Mesenchymal stem cell (in vitro differentiated cells and primary cell): ENCODE data around the gene GLCE.

ENCODE experiments used
- DNase-seq: peaks from one replicate; pipeline ENCODE4 v3.0.0-alpha.2; 2013
- H2AFZ ChIP-seq: one replicate; pipeline ENCODE4 v1.6.1; 2013; ENCODE audit warnings: low read depth, mild to moderate bottlenecking, control low read depth, inconsistent platforms, low read length, moderate library complexity
- H2AK5ac ChIP-seq: 2 replicates; pipeline ENCODE4 v1.6.1; 2013; ENCODE audit warnings: low read length, moderate library complexity, mild to moderate bottlenecking, inconsistent platforms; ENCODE audit not compliant: severe bottlenecking
- H2BK120ac ChIP-seq: one replicate; pipeline ENCODE4 v1.6.1; 2013; ENCODE audit warnings: low read depth, mild to moderate bottlenecking, inconsistent platforms, low read length, moderate library complexity
- H2BK12ac ChIP-seq, 2 experiments: one replicate each; pipeline ENCODE4 v1.6.1; 2013; ENCODE audit warnings: inconsistent platforms in 2 of 2, low read length in 2 of 2, mild to moderate bottlenecking in 2 of 2, moderate library complexity in 2 of 2, control low read depth in 1 of 2
- H2BK15ac ChIP-seq: one replicate; pipeline ENCODE4 v1.6.1; 2013; ENCODE audit warnings: mild to moderate bottlenecking, low read depth, inconsistent platforms; ENCODE audit not compliant: poor library complexity, severe bottlenecking
- H2BK5ac ChIP-seq: 2 replicates; pipeline ENCODE4 v1.6.1; 2013; ENCODE audit warnings: low read depth, mild to moderate bottlenecking, low read length, control low read depth, inconsistent platforms; ENCODE audit not compliant: poor library complexity, severe bottlenecking
- H3K14ac ChIP-seq, 2 experiments: one replicate each; pipeline ENCODE4 v1.6.1; 2013; ENCODE audit warnings: inconsistent platforms in 2 of 2, low read length in 2 of 2, control low read depth in 1 of 2, mild to moderate bottlenecking in 1 of 2, moderate library complexity in 1 of 2
- H3K18ac ChIP-seq, 2 experiments: one replicate each; pipeline ENCODE4 v1.6.1; 2013; ENCODE audit warnings: inconsistent platforms in 2 of 2, low read length in 2 of 2, control low read depth in 1 of 2, low read depth in 1 of 2, mild to moderate bottlenecking in 1 of 2
- H3K23ac ChIP-seq, 2 experiments: one replicate each; pipeline ENCODE4 v1.6.1; 2013; ENCODE audit warnings: inconsistent platforms in 2 of 2, low read length in 2 of 2, mild to moderate bottlenecking in 2 of 2, moderate library complexity in 2 of 2, control low read depth in 1 of 2
- H3K27ac ChIP-seq: 2 replicates; pipeline ENCODE4 v1.5.1; 2013; ENCODE audit warnings: mild to moderate bottlenecking, moderate library complexity, low read length, control low read depth, inconsistent platforms; ENCODE audit not compliant: poor library complexity, severe bottlenecking
- H3K27me3 ChIP-seq, 2 experiments: 2 replicates each; pipeline versions ENCODE4 v1.6.1 to v1.7.0; 2013; ENCODE audit warnings: low read length in 2 of 2, mild to moderate bottlenecking in 2 of 2, moderate library complexity in 2 of 2, control low read depth in 1 of 2, inconsistent platforms in 1 of 2; ENCODE audit not compliant: control insufficient read depth in 1 of 2, insufficient read depth in 1 of 2
- H3K36me3 ChIP-seq, 2 experiments: 2 replicates each; pipeline versions ENCODE4 v1.6.1 to v1.7.0; 2013; ENCODE audit warnings: low read length in 2 of 2, control low read depth in 1 of 2, inconsistent platforms in 1 of 2, low read depth in 1 of 2, mild to moderate bottlenecking in 1 of 2; ENCODE audit not compliant: insufficient read depth in 2 of 2, control insufficient read depth in 1 of 2
- H3K4ac ChIP-seq, 2 experiments: one replicate each; pipeline ENCODE4 v1.6.1; 2013; ENCODE audit warnings: inconsistent platforms in 2 of 2, low read length in 2 of 2, mild to moderate bottlenecking in 2 of 2, moderate library complexity in 2 of 2, control low read depth in 1 of 2, low read depth in 1 of 2
- H3K4me1 ChIP-seq: 2 replicates; pipeline ENCODE4 v1.6.1; 2013; ENCODE audit warnings: low read depth, low read length, control low read depth; ENCODE audit not compliant: control insufficient read depth, insufficient read depth
- H3K4me2 ChIP-seq: 2 replicates; pipeline ENCODE4 v1.6.1; 2013; ENCODE audit warnings: low read length, mild to moderate bottlenecking, inconsistent platforms; ENCODE audit not compliant: poor library complexity, severe bottlenecking
- H3K4me3 ChIP-seq, 2 experiments: 2 replicates each; pipeline versions ENCODE4 v1.5.1 to v1.7.0; 2013; ENCODE audit warnings: low read length in 2 of 2, mild to moderate bottlenecking in 2 of 2, control low read depth in 1 of 2, low read depth in 1 of 2; ENCODE audit not compliant: insufficient read depth in 1 of 2
- H3K79me1 ChIP-seq: replicated peaks from 2 replicates; pipeline ENCODE4 v1.6.1; 2013; ENCODE audit warnings: mild to moderate bottlenecking, control low read depth, low read length, inconsistent platforms; ENCODE audit not compliant: poor library complexity, severe bottlenecking
- H3K9ac ChIP-seq: 2 replicates; pipeline ENCODE4 v1.7.0; 2013; ENCODE audit warnings: mild to moderate bottlenecking, low read length, moderate library complexity
- H3K9me3 ChIP-seq: 2 replicates; pipeline ENCODE4 v1.7.0; 2013; ENCODE audit warnings: mild to moderate bottlenecking, low read length; ENCODE audit not compliant: control insufficient read depth
- H4K8ac ChIP-seq: one replicate; pipeline ENCODE4 v1.6.1; 2013; ENCODE audit warnings: inconsistent platforms, mild to moderate bottlenecking, low read length, moderate library complexity
- H4K91ac ChIP-seq: one replicate; pipeline ENCODE4 v1.6.1; 2013; ENCODE audit warnings: mild to moderate bottlenecking, low read length, inconsistent platforms
- WGBS: methylation state at CpG from one replicate; pipeline ENCODE4 v1.1.7; 2013; ENCODE audit warnings: mixed read lengths; 5-methylcytosine and 5-hydroxymethylcytosine counted together

The GLCE gene

GRCh38 chr15:69296606-69297005 lies 136.2 kb downstream of the GLCE start:
- no peak overlapping the region for H2BK12ac ChIP-seq
- WGBS, result 89% methylated on average over 6 of the region's 6 CpGs
- no peak overlapping the region for H4K8ac ChIP-seq
- no peaks in the 10 kb centered on the region for H3K9me3 ChIP-seq
- no peak overlapping the region for H3K18ac ChIP-seq
- no peak overlapping the region for H3K9ac ChIP-seq
- H3K27me3 ChIP-seq, result peaks cover 18 to 45% of the 10 kb centered on the region in 2 experiments
- no peak overlapping the region for H2AK5ac ChIP-seq
- no peak overlapping the region for H2AFZ ChIP-seq
- H3K14ac ChIP-seq, result no peak overlapping the region
- no peak overlapping the region for H2BK15ac ChIP-seq
- H3K4me3 ChIP-seq, result no peak overlapping the region
- H3K23ac ChIP-seq, result no peak overlapping the region
- peaks cover 18% of the 10 kb centered on the region for H3K4me1 ChIP-seq
- no peaks in the 10 kb centered on the region for H3K79me1 ChIP-seq
- no peaks in the 10 kb centered on the region for H3K36me3 ChIP-seq
- no peak overlapping the region for H4K91ac ChIP-seq
- no peak overlapping the region for H2BK5ac ChIP-seq
- H3K4ac ChIP-seq, result no peak overlapping the region
- no peak overlapping the region for H3K4me2 ChIP-seq
- no peak for DNase-seq
- H3K27ac ChIP-seq, result no peak overlapping the region
- no peak overlapping the region for H2BK120ac ChIP-seq

DNA sequence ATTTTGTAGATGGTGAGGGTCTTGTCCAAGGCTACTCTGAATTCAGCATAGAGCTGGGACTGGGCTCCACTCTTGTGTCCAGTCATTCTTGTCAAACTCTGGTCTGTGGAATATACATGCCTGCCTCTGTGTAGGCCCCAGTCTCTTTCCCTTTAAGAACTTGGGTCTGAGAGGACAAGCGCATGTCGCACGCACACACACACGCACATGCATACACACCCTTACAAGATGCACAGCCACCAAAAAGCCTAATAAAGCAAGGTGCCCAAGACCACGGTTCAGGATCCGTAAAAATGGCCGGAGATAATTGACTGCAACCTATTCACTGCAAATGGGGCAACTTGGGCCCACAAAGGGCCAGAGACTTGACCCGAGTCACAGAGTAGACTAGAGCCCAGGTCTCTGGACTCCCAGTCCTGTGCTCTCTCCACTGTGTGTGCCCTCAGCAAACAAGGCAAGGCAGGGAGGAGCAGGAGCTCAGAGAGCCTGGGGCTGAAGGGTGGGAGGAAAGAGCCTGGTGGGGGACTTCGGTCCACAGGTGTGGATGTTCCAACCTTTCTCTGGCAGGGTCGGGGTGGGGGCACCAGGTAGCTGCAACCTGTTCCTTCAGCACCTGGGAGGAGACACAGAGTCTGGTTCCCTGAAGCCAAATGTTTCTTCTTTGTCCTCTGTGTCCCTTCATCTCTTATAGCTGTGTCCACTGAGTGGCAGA lies 137.4 kb downstream of the GLCE start:
- H3K27me3 ChIP-seq, result peaks cover 18 to 45% of the 10 kb centered on the region in 2 experiments
- H3K79me1 ChIP-seq, result no peaks in the 10 kb centered on the region
- H4K91ac ChIP-seq, result no peak overlapping the region
- H3K4ac ChIP-seq, result peak overlapping the region in 1 of 2 experiments; percentile 81
- H2BK5ac ChIP-seq, result no peak overlapping the region
- H3K14ac ChIP-seq, result no peak overlapping the region
- H3K9ac ChIP-seq, result no peak overlapping the region
- no peaks in the 10 kb centered on the region for H3K9me3 ChIP-seq
- H2BK120ac ChIP-seq, result no peak overlapping the region
- H3K23ac ChIP-seq, result no peak overlapping the region
- H2BK12ac ChIP-seq, result peak overlapping the region in 1 of 2 experiments; percentile 73
- H4K8ac ChIP-seq, result no peak overlapping the region
- peaks cover 18% of the 10 kb centered on the region for H3K4me1 ChIP-seq
- no peak overlapping the region for H3K4me2 ChIP-seq
- H2AK5ac ChIP-seq, result no peak overlapping the region
- H3K36me3 ChIP-seq, result no peaks in the 10 kb centered on the region
- H3K18ac ChIP-seq, result no peak overlapping the region
- H2AFZ ChIP-seq, result no peak overlapping the region
- H2BK15ac ChIP-seq, result no peak overlapping the region
- WGBS, result 95% methylated on average over 10 of the region's 10 CpGs
- DNase-seq, result no peak
- H3K27ac ChIP-seq, result no peak overlapping the region
- H3K4me3 ChIP-seq, result peak overlapping the region in 1 of 2 experiments; percentile 72

DNA sequence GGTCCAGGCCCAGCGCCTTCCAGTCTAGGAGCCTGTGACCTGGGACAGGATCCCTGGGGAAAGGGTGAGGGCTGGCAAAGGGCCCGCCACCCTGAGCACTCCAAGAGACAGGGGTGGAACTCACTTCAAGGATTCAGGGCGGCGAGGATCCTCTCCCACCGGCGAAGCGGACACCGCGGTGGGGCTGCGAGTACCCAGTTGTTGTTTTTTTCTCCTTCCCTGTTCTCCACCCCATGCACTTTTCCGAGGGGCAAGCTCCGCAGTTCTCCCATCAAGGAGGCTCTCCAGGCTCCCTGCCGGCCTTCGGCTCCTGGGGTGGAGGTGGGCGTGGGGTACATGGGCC lies 137.9 kb downstream of the GLCE start:
- H3K4me1 ChIP-seq, result peaks cover 18% of the 10 kb centered on the region
- H3K9ac ChIP-seq, result peak overlapping the region; percentile 62
- H2BK120ac ChIP-seq, result no peak overlapping the region
- H3K79me1 ChIP-seq, result no peaks in the 10 kb centered on the region
- peak overlapping the region; percentile 62 to 73 for H2BK12ac ChIP-seq
- H3K36me3 ChIP-seq, result no peaks in the 10 kb centered on the region
- no peaks in the 10 kb centered on the region for H3K9me3 ChIP-seq
- 48% methylated on average over 15 of the region's 15 CpGs for WGBS
- H3K14ac ChIP-seq, result no peak overlapping the region
- peak overlapping the region; percentile 97 for H3K4me2 ChIP-seq
- H3K27me3 ChIP-seq, result peaks cover 18 to 45% of the 10 kb centered on the region in 2 experiments
- no peak overlapping the region for H2BK5ac ChIP-seq
- peak overlapping the region; percentile 45 for H4K8ac ChIP-seq
- H4K91ac ChIP-seq, result no peak overlapping the region
- H2BK15ac ChIP-seq, result no peak overlapping the region
- no peak overlapping the region for H3K23ac ChIP-seq
- H3K27ac ChIP-seq, result no peak overlapping the region
- DNase-seq, result no peak
- H3K4ac ChIP-seq, result peak overlapping the region in 1 of 2 experiments; percentile 81
- H2AK5ac ChIP-seq, result no peak overlapping the region
- peak overlapping the region; percentile 30 for H2AFZ ChIP-seq
- peak overlapping the region; percentile 61 to 72 for H3K4me3 ChIP-seq
- H3K18ac ChIP-seq, result peak overlapping the region in 1 of 2 experiments; percentile 11

GRCh38 chr15:69298697-69299441 lies 138.4 kb downstream of the GLCE start, which contains the start of gene PAQR5:
Gene PAQR5 (plus strand): TSS chr15:69298912. CDS start chr15:69360081, 61,169 bp downstream.
- Histone ChIP-seq H3K36me3 (no peaks in the 10 kb centered on the region), H4K91ac (peak within 1 kb of the TSS; percentile 22), H2AK5ac (no peak within 1 kb of the TSS), H3K79me1 (no peaks in the 10 kb centered on the region), H3K9ac (peak within 1 kb of the TSS; percentile 62), H2BK15ac (peak within 1 kb of the TSS; percentile 31), H3K23ac (peak within 1 kb of the TSS in 1 of 2 experiments; percentile 70), H3K14ac (no peak within 1 kb of the TSS), H3K4ac (peak within 1 kb of the TSS in 1 of 2 experiments; percentile 81), H2AFZ (peak within 1 kb of the TSS; percentile 30), H3K4me3 (peak within 1 kb of the TSS; percentile 61 to 72), H2BK12ac (peak within 1 kb of the TSS; percentile 62 to 79), H3K9me3 (no peaks in the 10 kb centered on the region), H4K8ac (peak within 1 kb of the TSS; percentile 45), H3K27ac (no peak within 1 kb of the TSS), H3K18ac (peak within 1 kb of the TSS; percentile 28 to 42), H3K27me3 (peaks cover 18 to 42% of the 10 kb centered on the region in 2 experiments), H3K4me2 (peak within 1 kb of the TSS; percentile 97), H2BK120ac (peak within 1 kb of the TSS; percentile 62), H3K4me1 (peaks cover 22% of the 10 kb centered on the region), H2BK5ac (no peak within 1 kb of the TSS)
- WGBS, result 2% methylated on average over 43 of the region's 74 CpGs
- peak; percentile 29 for DNase-seq
